Nephron (organoid): ENCODE data around the gene CARMIL1.

Experiments used
- H3K27ac Mint-ChIP-seq, 3 experiments: 2 replicates each; pipeline ENCODE4 v1.8.0; 2020; ENCODE audit warnings: mixed read lengths in 3 of 3, mild to moderate bottlenecking in 2 of 3, moderate library complexity in 1 of 3
- H3K27me3 Mint-ChIP-seq: 2 replicates; pipeline ENCODE4 v1.8.0; 2021; ENCODE audit warnings: low read depth, mild to moderate bottlenecking, moderate library complexity, mixed read lengths
- H3K36me3 Mint-ChIP-seq: 2 replicates; pipeline ENCODE4 v1.8.0; 2020; ENCODE audit warnings: low read depth, mixed read lengths
- H3K4me1 Mint-ChIP-seq: 2 replicates; pipeline ENCODE4 v1.8.0; 2020; ENCODE audit warnings: mixed read lengths
- H3K4me3 Mint-ChIP-seq, 3 experiments: 2 replicates each; pipeline ENCODE4 v1.8.0; 2020; ENCODE audit warnings: mild to moderate bottlenecking in 3 of 3, mixed read lengths in 3 of 3, moderate library complexity in 2 of 3
- H3K9me3 Mint-ChIP-seq: 2 replicates; pipeline ENCODE4 v1.8.0; 2020; ENCODE audit warnings: mixed read lengths
- TF ChIP-seq, protein P1 (sequence below), 3 experiments: fragments of 200-600 bp; sonication (generic); IDR thresholded peaks; one replicate each; pipeline ENCODE4 v1.5.0; 2021; ENCODE audit warnings: antibody characterized with exemption in 3 of 3; ENCODE audit not compliant: unreplicated experiment in 3 of 3

Gene CARMIL1

DNA sequence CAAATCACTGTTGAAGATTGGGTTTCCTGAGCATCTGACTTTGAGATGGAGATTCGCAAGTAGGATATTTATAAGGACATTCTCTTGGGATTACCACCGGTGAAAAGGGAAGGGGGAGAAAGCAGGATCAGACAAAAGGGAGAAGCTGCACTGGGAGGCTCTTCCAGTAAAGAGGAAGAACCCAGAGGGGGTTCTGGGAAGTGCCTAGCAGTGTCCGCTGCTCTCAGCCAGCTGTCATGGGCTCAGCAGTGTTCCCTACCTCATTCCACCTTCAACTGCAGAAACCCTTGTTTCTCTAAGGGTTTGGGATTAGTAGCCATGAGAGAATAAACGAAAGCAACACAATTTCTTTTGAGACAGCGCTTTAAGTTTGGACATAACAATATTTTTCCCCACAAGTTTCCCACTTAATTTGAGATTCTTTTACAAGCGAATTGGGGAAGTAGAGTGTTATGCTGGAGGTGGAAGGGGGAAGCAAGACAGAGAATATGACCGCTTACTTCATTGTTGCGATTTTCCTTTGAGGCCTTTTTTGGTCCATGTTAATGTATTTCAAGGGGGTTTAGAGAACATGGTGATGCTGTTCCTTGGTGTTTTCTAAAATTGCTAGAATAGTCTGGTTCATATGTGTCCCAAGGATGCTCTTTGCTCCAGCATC lies 218.3 kb downstream of the CARMIL1 start:
- H3K27me3 Mint-ChIP-seq, result no peaks in the 10 kb centered on the region
- H3K4me3 Mint-ChIP-seq, result no peak overlapping the region
- no peaks in the 10 kb centered on the region for H3K36me3 Mint-ChIP-seq
- H3K9me3 Mint-ChIP-seq, result no peaks in the 10 kb centered on the region
- H3K4me1 Mint-ChIP-seq, result peaks cover 17% of the 10 kb centered on the region
- TF ChIP-seq, protein P1, sequence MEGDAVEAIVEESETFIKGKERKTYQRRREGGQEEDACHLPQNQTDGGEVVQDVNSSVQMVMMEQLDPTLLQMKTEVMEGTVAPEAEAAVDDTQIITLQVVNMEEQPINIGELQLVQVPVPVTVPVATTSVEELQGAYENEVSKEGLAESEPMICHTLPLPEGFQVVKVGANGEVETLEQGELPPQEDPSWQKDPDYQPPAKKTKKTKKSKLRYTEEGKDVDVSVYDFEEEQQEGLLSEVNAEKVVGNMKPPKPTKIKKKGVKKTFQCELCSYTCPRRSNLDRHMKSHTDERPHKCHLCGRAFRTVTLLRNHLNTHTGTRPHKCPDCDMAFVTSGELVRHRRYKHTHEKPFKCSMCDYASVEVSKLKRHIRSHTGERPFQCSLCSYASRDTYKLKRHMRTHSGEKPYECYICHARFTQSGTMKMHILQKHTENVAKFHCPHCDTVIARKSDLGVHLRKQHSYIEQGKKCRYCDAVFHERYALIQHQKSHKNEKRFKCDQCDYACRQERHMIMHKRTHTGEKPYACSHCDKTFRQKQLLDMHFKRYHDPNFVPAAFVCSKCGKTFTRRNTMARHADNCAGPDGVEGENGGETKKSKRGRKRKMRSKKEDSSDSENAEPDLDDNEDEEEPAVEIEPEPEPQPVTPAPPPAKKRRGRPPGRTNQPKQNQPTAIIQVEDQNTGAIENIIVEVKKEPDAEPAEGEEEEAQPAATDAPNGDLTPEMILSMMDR (IDR thresholded peaks at IDR 0.05; ENCODE audit: unreplicated experiment in 3 of 3), result no peak
- no peak overlapping the region for H3K27ac Mint-ChIP-seq

DNA sequence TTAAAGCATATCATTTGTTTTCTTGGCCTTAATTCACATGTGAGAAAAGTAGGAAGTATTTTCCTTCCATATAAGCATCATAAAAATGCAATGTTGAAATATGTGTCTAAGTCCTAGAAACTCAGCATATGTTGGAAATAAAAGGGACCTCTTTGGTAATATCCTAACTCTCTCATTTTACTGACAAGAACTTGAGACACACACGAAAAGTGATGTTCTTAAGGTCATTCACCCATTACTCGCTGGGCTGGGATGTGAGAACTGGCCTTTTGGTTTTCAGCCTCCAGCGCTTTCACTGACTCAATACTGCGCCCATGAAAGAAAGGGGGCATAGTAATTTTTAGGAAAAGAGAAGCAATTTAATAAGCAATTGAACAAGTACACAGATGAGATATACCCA lies 219.3 kb downstream of the CARMIL1 start:
- H3K4me1 Mint-ChIP-seq, result peaks cover 17% of the 10 kb centered on the region
- H3K36me3 Mint-ChIP-seq, result no peaks in the 10 kb centered on the region
- H3K27ac Mint-ChIP-seq, result peak overlapping the region in 1 of 3 experiments; percentile 90
- H3K27me3 Mint-ChIP-seq, result no peaks in the 10 kb centered on the region
- H3K4me3 Mint-ChIP-seq, result no peak overlapping the region
- H3K9me3 Mint-ChIP-seq, result no peaks in the 10 kb centered on the region
- TF ChIP-seq, protein P1 (IDR thresholded peaks at IDR 0.05; ENCODE audit: unreplicated experiment in 3 of 3), result no peak

- TF ChIP-seq, protein P1 (IDR thresholded peaks at IDR 0.05; ENCODE audit: unreplicated experiment in 3 of 3), result no peak
- no peaks in the 10 kb centered on the region for H3K27me3 Mint-ChIP-seq
- no peaks in the 10 kb centered on the region for H3K36me3 Mint-ChIP-seq
- no peak overlapping the region for H3K4me3 Mint-ChIP-seq
- H3K9me3 Mint-ChIP-seq, result no peaks in the 10 kb centered on the region
- H3K4me1 Mint-ChIP-seq, result peaks cover 17% of the 10 kb centered on the region
- peak overlapping the region; percentile 74 to 90 (median 83) for H3K27ac Mint-ChIP-seq
Observed at GRCh38 chr6:25499615-25500235, 220.6 kb downstream of the CARMIL1 start.

- TF ChIP-seq, protein P1 (IDR thresholded peaks at IDR 0.05; ENCODE audit: unreplicated experiment in 3 of 3), result no peak
- Mint-ChIP-seq H3K4me3 (no peak overlapping the region), H3K36me3 (no peaks in the 10 kb centered on the region)
Observed at GRCh38 chr6:25503686-25504085, 224.5 kb downstream of the CARMIL1 start.

GRCh38 chr6:25504661-25505060 lies 225.5 kb downstream of the CARMIL1 start:
- Mint-ChIP-seq H3K27me3 (no peaks in the 10 kb centered on the region), H3K4me3 (no peak overlapping the region), H3K4me1 (peaks cover 12% of the 10 kb centered on the region), H3K9me3 (no peaks in the 10 kb centered on the region), H3K36me3 (no peaks in the 10 kb centered on the region), H3K27ac (no peak overlapping the region)
- TF ChIP-seq, protein P1 (IDR thresholded peaks at IDR 0.05; ENCODE audit: unreplicated experiment in 3 of 3), result no peak

More at GRCh38 chr6:25503686-25504085, 224.5 kb downstream of the CARMIL1 start:
- H3K27me3 Mint-ChIP-seq, result no peaks in the 10 kb centered on the region
- no peaks in the 10 kb centered on the region for H3K9me3 Mint-ChIP-seq
- H3K4me1 Mint-ChIP-seq, result peaks cover 17% of the 10 kb centered on the region
- no peak overlapping the region for H3K27ac Mint-ChIP-seq

GRCh38 chr6:25506020-25506419 lies 226.8 kb downstream of the CARMIL1 start:
- no peaks in the 10 kb centered on the region for H3K9me3 Mint-ChIP-seq
- H3K27me3 Mint-ChIP-seq, result no peaks in the 10 kb centered on the region
- no peaks in the 10 kb centered on the region for H3K36me3 Mint-ChIP-seq
- peaks cover 6% of the 10 kb centered on the region for H3K4me1 Mint-ChIP-seq
- H3K4me3 Mint-ChIP-seq, result no peak overlapping the region
- TF ChIP-seq, protein P1 (IDR thresholded peaks at IDR 0.05; ENCODE audit: unreplicated experiment in 3 of 3), result no peak
- no peak overlapping the region for H3K27ac Mint-ChIP-seq
